ENCODE measurements around the gene PRR29. TPM values are rescaled to one million over a fixed set of nuclear protein-coding genes. Genes with fewer than 3 reads are reported as not detected.

The PRR29 gene
- polyA plus RNA-seq, 3 donors: 0.03 to 2.1 (median 1.4) TPM

DNA sequence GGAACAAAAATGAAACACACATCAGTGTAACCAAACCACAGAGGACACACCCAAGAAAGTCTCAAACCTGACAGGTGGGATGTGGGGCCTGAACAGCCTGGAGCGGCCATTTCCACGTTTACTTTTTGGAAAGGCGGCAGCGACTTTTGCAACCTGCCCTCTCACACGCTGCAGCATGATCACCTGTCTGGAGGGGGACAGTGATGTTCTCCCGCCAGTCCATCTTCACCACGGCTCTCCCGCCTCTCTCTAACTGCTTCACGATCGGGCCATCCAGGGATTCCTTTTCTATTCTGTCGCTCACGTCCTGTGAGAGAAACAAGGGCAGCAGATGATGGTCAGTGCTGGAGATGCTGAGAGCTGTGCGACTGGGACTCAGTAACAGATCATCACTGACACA is 47.0 kb downstream of the PRR29 start:
- H3K27me3 ChIP-seq (ENCODE audit: control insufficient read depth in 2 of 2, insufficient read depth in 2 of 2, low read length in 2 of 2): no peaks in the 10 kb centered on the region
- TF ChIP-seq, protein P1, sequence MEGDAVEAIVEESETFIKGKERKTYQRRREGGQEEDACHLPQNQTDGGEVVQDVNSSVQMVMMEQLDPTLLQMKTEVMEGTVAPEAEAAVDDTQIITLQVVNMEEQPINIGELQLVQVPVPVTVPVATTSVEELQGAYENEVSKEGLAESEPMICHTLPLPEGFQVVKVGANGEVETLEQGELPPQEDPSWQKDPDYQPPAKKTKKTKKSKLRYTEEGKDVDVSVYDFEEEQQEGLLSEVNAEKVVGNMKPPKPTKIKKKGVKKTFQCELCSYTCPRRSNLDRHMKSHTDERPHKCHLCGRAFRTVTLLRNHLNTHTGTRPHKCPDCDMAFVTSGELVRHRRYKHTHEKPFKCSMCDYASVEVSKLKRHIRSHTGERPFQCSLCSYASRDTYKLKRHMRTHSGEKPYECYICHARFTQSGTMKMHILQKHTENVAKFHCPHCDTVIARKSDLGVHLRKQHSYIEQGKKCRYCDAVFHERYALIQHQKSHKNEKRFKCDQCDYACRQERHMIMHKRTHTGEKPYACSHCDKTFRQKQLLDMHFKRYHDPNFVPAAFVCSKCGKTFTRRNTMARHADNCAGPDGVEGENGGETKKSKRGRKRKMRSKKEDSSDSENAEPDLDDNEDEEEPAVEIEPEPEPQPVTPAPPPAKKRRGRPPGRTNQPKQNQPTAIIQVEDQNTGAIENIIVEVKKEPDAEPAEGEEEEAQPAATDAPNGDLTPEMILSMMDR (IDR thresholded peaks at IDR 0.05): no peak
- no peak for DNase-seq
- Mint-ChIP-seq H3K4me1 (no peaks in the 10 kb centered on the region), H3K9me3 (no peaks in the 10 kb centered on the region), H3K36me3 (peaks cover 91 to 99% of the 10 kb centered on the region in 2 donors), H3K27ac (no peak overlapping the region), H3K27me3 (ENCODE audit: low read depth in 3 of 3) (no peaks in the 10 kb centered on the region), H3K4me3 (no peak overlapping the region)
- 100% methylated on average over 3 of the region's 13 CpGs for WGBS (ENCODE audit: insufficient coverage)
- H2AFZ ChIP-seq (ENCODE audit: insufficient read depth, low read depth, low read length, poor library complexity, severe bottlenecking): no peak overlapping the region
- H3K36me3 ChIP-seq (replicated peaks in 1 of 2; ENCODE audit: control insufficient read depth in 1 of 2, insufficient read depth in 2 of 2, low read length in 2 of 2): peaks cover 90 to 100% of the 10 kb centered on the region in 2 donors
- no peaks in the 10 kb centered on the region for H3K4me1 ChIP-seq (ENCODE audit: control insufficient read depth in 1 of 2, insufficient read depth in 2 of 2, low read length in 2 of 2)
- H3K79me2 ChIP-seq (ENCODE audit: insufficient read depth, low read length): no peaks in the 10 kb centered on the region
- no peak overlapping the region for H3K4me3 ChIP-seq (replicated peaks in 1 of 3; ENCODE audit: low read depth in 2 of 3, low read length in 3 of 3)
- intact Hi-C loops (cut with micrococcal nuclease): no loop called here
- no peak overlapping the region for H3K27ac ChIP-seq (ENCODE audit: low read depth in 1 of 2, low read length in 2 of 2)
- H3K4me2 ChIP-seq (replicated peaks; ENCODE audit: extremely low read depth, low read length, poor library complexity, severe bottlenecking): no peak overlapping the region
- H4K20me1 ChIP-seq (ENCODE audit: insufficient read depth, low read length): no peaks in the 10 kb centered on the region
- no peak overlapping the region for H3K9ac ChIP-seq (ENCODE audit: insufficient read depth, low read length, poor library complexity, severe bottlenecking)
- H3K9me3 ChIP-seq (replicated peaks in 1 of 2; ENCODE audit: control insufficient read depth in 1 of 2, insufficient read depth in 1 of 2, low read length in 2 of 2): no peaks in the 10 kb centered on the region

GRCh38 chr17:64048805-64049204 is 50.7 kb downstream of the PRR29 start:
- Histone ChIP-seq H3K27me3 (ENCODE audit: control insufficient read depth in 2 of 2, insufficient read depth in 2 of 2, low read length in 2 of 2) (no peaks in the 10 kb centered on the region), H3K27ac (ENCODE audit: low read depth in 1 of 2, low read length in 2 of 2) (no peak overlapping the region), H3K4me3 (replicated peaks in 1 of 3; ENCODE audit: low read depth in 2 of 3, low read length in 3 of 3) (no peak overlapping the region), H3K9me3 (replicated peaks in 1 of 2; ENCODE audit: control insufficient read depth in 1 of 2, insufficient read depth in 1 of 2, low read length in 2 of 2) (no peaks in the 10 kb centered on the region), H3K36me3 (replicated peaks in 1 of 2; ENCODE audit: control insufficient read depth in 1 of 2, insufficient read depth in 2 of 2, low read length in 2 of 2) (peaks cover 98 to 100% of the 10 kb centered on the region in 2 donors), H3K4me2 (replicated peaks; ENCODE audit: extremely low read depth, low read length, poor library complexity, severe bottlenecking) (no peak overlapping the region), H3K9ac (ENCODE audit: insufficient read depth, low read length, poor library complexity, severe bottlenecking) (no peak overlapping the region), H3K79me2 (ENCODE audit: insufficient read depth, low read length) (no peaks in the 10 kb centered on the region), H2AFZ (ENCODE audit: insufficient read depth, low read depth, low read length, poor library complexity, severe bottlenecking) (no peak overlapping the region), H3K4me1 (ENCODE audit: control insufficient read depth in 1 of 2, insufficient read depth in 2 of 2, low read length in 2 of 2) (no peaks in the 10 kb centered on the region), H4K20me1 (ENCODE audit: insufficient read depth, low read length) (no peaks in the 10 kb centered on the region)
- intact Hi-C loops (cut with micrococcal nuclease): no loop called here
- Mint-ChIP-seq H3K27ac (no peak overlapping the region), H3K9me3 (no peaks in the 10 kb centered on the region), H3K4me1 (no peaks in the 10 kb centered on the region), H3K36me3 (peaks cover 93 to 99% of the 10 kb centered on the region in 2 donors), H3K4me3 (no peak overlapping the region), H3K27me3 (ENCODE audit: low read depth in 3 of 3) (no peaks in the 10 kb centered on the region)
- TF ChIP-seq, protein P1 (IDR thresholded peaks at IDR 0.05): no peak
- DNase-seq: no peak
- WGBS (ENCODE audit: insufficient coverage): 100% methylated on average over 7 of the region's 9 CpGs
